ENCODE data around the gene EME1.

DNA sequence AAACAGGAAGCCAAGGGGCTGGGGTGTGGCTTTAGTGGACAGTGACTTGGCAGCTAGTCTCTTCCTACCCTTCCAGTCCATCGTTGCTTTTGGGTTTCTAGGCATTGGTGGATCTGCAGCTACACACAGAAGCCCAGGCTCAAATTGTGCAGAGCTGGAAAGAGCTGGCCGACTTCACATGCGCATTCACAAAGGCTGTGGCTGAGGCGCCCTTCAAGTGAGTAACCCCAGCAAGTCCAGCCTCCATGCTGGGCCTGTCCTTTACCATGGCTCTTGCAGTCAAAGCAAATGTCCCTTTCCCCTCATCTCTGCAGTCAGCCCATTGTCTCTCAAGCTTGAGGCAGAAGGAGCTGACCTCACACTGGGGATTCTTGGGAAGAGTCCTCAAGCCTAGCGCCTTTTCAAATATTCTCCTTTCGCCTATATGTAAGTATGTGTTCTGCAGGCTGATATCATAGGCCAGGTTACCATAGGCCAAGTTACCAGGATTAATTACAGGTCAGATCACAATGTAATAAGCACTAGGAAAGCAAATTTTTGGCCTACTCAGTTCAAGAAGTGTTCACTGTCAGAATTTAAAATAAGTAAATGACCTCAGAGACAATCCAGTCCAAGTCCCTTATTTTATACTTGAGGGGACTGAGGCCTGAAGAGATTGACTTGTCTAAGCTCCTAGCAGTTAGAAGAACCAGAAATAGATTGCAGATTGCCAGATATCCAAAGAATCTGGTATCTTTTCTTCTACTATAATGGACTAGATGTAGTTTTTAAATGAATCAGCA lies 6.5 kb downstream of the EME1 start:
- TF ChIP-seq GATA2 (IDR thresholded peaks at IDR 0.05; ENCODE audit: low read depth, low read length), result no peak
- no peak for TF ChIP-seq GATA3 (IDR thresholded peaks at IDR 0.05; ENCODE audit: low read depth, low read length)
